DMS79 treated with DMSO at 0.1 percent for 48 hours (cell line): ENCODE results near the gene SCGB2B2.
"Not testable (repeated sequence)": the region's sequence is repeated elsewhere in the genome, so short reads cannot be mapped to it uniquely, and the experiment has no call there.

ENCODE experiments used
- DNase-seq: peaks from one replicate; lab custom pipeline; 2025; lab: John Stamatoyannopoulos, UW

The SCGB2B2 gene, protein sequence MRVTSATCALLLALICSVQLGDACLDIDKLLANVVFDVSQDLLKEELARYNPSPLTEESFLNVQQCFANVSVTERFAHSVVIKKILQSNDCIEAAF

DNA sequence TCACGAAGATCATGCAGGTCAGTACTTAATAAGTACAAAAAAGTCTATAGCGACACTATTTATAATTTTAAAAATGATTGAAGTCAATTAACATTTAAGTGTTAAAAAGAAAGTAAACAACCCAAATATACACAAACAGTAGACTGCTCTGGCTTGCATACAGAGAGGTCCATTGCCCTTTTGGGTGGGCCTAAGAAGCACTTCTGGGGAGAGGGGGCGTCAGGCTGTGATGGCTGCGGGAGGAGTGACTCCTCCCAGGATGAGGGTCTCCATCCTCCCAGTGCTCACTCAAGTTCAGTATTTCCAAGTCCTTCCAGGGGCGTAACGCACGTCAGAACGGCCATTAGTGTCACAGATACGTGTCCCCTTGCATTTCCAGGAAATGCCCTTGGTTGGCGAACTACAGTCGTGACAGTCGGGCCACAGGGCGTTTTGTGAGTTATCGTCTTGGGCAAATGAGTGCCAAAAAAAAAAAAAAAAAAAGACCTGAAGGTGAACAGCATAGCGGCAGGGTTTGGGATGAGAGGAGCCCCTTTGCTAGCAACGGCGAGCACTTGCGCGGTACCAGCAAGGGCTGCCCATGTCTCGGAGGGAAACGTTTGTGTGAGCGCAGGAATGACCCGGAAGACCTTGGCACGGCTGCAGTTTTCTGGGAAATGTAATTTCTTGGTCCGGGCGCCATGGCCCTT is at the start of gene SCGB2B2:
Gene SCGB2B2 (minus strand): TSS at position 463 of the 689 bp plus-strand sequence. CDS start 82,596 bp downstream, outside the sequence.
- peak; percentile 95 for DNase-seq

DNA sequence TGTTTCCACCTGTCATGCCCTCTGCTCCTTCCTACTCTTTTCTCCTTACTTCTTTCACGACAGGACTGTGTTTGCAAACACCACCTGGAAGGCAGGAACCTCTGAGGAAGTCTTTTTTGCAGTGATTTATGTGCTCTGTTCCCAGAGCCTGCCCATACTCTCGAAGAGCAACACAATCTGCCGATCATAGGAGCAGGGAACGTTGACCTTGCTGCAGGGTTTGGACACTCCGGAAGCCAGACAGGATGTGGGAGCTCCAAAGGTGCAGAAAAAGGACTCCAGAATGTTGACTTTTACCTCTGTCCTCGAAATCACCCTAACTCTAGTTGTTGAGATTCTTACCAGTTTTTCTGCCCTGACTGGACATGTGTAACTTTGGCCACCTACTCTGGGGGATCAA is 48.4 kb upstream of the SCGB2B2 start:
- DNase-seq: no peak

DNA sequence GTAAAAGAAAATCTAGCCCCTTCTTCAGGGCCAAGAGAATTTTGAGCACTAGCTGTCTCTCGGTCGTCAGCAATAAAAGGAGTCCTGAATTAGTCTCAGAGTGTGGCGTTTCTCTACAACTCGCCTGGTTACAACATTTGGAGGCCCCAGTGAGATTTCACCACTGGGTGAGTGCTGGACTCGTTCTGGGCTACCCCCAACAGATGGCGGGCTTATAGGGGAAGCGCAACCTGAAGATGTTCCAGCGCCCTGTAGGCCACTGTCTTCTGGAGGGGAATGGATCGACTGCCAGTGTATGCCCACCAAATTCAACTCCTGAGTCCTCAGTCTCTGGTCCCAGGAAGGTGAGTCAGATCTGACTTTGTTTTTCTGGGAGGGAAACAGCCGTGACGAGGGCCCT is 45.4 kb upstream of the SCGB2B2 start:
- DNase-seq: no peak

DNA sequence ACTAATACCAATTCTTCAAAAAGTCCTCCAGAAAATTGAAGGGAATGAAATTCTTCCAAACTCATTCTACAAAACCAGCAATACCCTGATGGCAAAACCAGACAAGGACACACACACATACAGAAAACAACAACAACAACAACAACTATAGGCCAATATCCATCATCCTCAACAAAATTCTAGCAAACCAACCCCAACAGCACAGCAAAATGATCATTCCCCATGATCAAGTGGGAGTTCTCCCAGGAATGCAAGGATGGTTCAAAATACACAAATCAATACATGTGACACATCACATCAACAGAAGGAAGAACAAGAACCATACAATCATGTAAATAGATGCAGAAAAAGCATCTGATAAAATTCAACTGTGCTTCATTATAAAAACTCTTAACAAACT is 38.4 kb upstream of the SCGB2B2 start:
- DNase-seq: no peak

DNA sequence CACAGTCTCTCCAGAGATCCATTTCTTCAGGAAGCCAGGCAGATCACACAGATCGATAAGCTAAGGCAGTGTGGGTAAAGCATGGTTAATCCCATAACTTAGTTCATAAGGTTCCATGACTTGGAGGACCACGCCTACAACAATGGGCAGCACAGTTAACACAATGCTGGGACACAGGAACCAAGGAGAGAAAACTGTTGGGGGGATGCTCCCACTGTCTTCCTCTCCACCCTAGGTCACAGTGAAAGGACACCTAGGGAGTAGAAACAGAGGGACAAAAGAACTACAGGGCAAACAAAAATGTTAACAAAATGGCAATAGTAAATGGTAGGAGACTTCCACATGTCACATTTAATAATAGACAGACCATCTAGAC is 36.3 kb upstream of the SCGB2B2 start:
- no peak for DNase-seq

DNA sequence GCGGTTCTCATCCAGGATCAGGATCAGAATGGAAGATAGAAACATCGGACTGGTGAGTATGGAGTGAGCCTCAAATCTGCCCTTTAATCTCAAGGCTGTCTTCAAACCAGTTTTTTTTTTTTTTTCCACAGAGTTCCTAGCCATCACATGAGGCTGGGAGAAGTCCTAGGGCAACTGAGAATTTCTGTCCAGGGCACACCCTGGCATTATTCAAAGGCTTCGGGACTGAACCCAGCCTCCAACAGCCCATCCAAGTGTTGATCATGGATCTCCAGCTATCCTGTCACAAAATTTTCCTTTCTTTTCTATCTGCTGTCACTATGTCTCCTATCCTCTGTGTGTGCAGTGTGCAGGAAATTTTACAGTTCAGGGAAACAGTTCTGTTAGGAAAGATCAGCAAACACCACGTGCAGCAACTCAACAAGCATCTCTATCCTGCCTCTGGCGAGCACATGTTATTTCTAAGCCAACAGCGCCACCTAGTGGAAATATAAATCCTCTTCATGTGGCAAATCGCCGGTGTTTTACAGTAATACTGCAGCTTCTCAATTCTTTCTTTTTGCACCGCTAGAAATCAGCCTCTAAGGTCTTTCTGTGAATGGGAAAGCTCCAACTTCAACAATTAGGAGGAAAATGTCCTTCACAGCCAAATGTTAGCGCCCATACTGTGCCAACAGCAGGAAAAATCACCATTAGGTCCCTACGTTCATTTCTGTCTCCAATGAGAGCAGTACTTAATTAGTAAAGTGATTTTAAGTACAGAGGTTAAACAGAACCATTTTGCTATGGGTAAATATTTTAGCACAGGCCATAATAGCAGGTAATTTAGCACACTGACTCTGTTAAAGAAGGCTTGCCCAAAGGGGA is 35.7 kb upstream of the SCGB2B2 start:
- peak; percentile 68 for DNase-seq

DNA sequence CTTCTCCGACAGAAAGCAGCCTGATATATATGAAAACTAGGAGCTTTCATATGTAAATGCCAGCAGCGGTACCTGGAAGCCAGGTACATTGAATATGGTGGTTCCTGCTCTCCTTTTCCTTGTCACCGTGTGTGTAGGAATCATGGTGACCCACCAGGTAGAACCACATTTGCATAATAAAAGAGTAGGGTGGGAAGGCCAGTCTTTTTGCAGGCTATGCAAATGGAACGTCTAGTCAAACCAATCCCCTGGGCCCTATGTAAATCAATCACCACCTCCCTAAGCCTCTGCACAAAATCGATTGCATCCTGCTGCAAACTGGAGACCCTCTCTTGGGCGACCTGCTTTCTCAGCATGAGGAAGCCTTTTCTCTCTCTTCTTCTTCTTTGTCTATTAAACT is 34.9 kb upstream of the SCGB2B2 start:
- DNase-seq: no peak

DNA sequence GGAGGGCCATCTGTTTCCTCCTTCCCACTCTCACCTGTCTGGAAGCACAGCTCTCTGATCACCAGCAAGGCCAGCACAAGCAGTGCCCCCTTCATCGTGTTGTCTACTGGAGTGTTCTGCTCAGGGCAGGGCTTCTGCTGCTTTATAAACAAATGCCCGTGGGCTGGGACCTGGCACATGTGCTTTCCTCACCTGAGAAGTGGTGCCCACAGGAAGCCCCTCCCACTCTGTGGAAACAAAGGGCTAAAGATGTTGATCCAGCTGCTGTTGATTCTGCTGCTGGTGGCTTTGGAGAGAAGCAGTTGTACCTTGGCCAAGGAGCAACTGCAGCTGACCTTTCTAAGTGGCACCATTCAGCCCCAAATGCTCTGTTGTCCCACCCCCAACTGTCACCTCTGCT is 30.7 kb upstream of the SCGB2B2 start:
- DNase-seq: no peak

DNA sequence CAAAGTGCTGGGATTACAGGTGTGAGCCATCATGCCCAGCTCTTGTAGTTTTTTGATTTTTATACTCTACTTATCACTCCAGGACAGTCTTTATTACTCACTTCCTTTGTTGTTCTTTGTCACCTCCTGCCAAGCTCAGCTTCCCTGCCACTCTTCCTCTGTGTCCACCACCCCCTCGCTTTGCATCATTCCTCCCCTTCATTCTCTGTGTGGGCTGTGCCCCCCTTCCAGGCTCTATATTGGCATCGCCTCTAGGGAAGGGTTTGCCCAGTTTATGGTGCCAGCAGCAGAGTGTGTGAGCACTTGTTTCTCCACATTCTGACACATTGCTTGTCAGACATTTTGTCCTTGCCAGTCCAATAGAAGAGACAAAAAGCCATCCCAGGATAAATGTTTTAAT is 15.6 kb upstream of the SCGB2B2 start:
- no peak for DNase-seq

DNA sequence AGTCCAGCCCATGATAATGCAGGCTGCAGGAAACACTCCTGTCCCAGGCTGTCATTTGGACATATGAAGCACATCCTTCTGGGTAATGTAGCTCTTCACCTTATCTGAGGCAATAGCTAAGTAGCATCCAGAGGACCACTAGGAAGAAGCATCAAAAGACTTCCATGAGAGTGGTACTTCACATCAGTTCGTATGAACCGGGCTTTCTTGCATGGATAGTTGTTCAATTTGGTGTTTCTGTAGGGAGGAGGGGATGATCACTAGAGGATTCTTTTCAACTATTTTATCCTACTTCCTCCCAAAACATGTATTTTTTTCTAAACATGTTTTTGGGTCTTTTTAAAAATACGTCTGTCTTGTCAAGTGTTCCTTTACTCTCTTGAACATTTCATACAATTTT is 13.4 kb upstream of the SCGB2B2 start:
- no peak for DNase-seq

DNA sequence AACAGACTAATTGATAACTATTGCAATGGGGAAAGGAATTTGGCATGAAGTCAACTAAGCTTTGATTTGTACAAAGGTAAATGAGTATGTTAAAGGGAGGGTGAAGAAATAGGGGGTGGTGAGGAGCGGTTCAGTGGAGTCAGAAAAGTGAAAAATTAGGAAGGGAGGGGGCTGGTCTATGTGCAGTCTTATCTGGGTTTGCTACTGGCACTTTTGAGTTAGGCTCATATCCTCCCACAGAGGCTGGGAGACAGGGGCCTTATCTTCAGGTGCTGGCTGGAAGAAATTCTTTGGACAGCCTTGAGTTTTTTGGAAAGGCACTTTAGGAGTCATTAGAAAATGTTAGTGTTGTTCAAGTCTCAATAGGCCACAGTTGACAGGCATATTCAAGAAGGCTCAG is 11.6 kb upstream of the SCGB2B2 start:
- DNase-seq: no peak

DNA sequence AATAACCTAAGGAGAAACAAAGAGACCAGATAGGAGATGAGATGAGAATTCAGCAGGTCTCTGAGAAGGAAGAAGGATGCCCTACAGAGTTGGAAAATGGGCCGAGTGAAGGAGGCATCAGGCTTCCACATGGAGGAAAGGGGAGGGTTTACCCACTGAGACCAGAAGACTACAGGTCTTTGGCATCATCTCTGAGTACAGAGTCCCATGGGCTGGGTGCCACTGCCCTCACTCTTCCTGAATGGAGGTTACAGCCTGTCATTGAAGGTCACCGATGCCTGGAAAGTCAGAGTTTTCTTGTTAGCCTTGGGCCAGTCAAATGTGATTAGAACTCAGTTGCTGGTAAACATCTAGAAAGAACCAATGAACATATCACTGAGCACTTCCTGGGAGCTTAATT is 10.4 kb upstream of the SCGB2B2 start:
- DNase-seq: no peak

DNA sequence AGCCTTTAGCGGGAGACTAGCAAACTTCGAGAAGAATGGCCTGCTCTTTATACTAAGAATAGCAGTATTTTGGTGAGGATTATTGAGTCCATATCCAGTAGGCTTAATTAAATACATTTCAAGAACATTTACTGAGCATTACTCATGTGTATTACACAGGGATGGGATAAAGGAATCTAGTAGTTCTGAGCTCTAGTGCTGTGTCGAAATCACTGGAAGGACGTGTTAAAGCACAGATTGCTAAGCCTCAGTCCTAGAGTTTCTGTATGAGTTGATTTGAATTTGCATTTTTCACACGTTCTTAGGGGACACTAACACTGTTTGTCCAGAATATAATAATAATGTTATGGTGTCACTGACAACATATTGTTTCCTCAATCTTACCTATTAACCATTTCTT is 9.5 kb upstream of the SCGB2B2 start:
- DNase-seq: no peak

DNA sequence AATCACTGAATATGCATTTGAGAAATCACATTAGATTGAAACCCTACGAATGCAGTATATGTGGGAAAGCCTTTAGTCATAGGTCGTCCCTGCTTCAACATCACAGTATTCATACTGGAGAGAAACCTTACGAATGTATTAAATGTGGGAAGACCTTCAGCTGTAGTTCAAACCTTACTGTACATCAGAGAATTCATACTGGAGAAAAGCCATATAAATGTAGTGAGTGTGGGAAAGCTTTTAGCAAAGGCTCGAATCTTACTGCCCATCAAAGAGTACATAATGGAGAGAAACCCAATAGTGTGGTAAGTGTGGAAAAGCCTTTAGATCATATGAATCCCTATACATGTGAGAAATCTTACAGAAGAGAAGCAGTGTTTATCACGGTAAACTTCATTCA is 8.3 kb upstream of the SCGB2B2 start:
- DNase-seq: not testable (repeated sequence)

DNA sequence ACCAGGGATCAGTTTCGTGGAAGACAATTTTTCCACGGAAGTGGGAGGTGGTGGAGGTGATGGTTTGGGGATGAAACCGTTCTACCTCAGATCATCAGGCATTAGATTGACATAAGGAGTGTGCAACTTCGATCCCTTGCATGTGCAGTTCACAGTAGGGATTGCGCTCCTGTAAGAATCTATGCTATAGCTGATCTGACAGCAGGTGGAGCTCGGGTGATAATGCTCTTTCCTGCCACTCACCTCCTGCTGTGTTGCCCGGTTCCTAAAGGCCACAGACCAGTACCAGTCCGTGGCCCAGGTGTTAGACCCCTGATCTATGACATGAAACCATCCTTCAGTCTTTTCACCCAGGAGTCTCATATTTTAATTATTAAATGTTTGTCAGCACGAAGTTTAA is 4.5 kb upstream of the SCGB2B2 start:
- DNase-seq: no peak

DNA sequence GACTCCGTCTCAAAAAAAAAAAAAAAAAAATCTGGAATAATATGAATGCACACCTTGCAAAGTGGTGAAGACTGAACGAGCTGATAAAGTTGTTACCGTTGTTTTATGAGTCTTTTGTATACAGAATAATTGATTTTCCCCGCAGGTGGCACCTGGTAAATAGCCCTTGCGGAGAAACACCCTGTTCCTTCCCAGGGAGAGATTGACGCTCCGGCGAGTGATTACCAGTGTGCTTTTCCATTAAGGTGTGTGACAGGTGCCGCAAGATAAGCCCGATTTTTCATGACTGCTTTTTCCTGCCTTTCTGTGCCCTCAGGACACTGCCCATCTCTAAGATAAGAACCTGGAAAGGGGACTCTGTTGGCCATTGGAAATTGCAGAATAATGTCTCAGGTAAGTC is 1.5 kb upstream of the SCGB2B2 start:
- DNase-seq: no peak

DNA sequence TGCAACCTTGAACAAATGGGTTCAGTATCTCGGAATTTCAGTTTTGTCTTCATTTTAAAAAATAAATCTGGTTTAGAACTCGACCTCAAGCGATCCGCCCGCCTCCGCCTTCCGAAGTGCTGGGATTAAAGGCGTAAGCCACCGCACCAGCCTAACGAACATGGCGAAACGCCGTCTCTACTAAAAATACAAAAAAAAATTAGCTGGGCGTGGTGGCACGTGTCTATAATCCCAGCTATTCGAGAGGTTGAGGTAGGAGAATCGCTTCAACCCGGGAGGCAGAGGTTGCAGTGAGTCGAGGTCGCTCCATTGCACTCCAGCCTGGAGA is 1.1 kb upstream of the SCGB2B2 start:
- peak; percentile 59 for DNase-seq

DNA sequence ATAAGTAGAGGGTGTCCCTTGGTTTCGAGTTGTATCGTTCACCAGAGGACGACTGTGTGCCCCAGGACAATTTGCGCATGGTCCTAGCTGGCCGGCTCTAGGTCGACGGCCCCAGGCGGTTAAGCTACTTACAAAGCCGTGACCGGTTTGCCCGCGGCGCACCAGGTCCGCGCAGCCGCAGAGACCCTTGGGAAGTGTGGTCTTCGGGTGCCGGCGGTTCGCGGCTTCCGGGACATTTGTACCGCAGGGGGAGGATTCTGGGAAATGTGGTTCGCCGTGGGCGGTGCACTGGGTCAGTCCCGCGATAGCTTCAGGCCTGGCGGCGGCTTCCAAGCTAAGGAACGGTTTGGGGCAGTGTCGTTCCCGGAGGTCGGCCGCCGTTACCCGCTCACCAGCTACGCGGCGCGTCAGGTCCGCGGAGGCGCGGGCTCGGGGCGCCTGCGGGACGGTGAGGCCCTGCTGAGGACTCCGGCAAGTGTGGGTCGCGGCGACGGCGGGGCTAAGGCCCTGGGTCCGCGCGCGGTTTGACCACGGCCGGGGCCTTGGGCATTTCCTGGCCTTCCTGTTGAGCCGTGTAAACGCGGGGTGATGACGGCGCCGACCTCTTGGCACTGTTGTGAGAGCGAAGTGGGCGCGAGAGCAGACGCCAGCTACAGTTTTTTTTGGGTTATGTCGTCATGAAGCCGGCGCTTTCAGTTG is 576 bp upstream of the SCGB2B2 start, which contains the start of gene ZNF302:
Gene ZNF302 (plus strand): TSS at position 293 of the 699 bp plus-strand sequence. CDS start 1,127 bp downstream, outside the sequence.
- DNase-seq: peak; percentile 95

DNA sequence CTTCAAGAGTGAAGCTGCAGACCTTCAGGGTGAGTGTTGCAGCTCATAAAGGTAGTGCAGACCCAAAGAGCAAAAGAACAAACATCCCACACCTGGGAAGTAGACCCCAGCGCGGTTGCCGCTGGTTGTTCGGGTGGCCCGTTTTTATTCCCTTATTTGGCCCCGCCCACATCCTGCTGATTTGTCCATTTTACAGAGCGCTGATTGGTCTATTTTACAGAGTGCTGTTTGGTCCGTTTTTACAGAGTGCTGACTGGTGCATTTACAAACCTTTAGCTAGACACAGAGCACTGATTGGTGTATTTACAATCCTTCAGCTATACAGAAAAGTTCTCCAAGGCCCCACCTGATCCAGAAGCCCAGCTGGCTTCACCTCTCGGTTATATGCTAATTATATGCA is 1.0 kb downstream of the SCGB2B2 start:
- DNase-seq: no peak

DNA sequence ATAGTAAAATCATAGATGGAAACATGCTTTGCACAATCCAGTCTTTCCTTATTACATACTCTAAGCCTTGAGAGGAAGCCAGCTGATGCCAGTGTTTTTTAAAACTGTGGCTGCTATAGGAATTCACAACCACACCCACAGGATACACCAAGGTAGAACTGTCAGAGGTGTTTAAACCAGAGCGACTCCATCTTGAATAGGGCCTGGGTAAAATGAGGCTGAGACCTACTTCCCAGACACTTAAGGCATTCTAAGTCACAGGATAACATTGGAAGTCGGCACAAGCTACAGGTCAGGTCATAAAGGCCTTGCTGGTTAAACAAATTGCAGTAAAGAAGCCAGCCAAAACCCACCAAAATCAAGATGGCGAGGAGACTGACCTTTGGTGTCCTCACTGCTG is 1.7 kb downstream of the SCGB2B2 start:
- no peak for DNase-seq

DNA sequence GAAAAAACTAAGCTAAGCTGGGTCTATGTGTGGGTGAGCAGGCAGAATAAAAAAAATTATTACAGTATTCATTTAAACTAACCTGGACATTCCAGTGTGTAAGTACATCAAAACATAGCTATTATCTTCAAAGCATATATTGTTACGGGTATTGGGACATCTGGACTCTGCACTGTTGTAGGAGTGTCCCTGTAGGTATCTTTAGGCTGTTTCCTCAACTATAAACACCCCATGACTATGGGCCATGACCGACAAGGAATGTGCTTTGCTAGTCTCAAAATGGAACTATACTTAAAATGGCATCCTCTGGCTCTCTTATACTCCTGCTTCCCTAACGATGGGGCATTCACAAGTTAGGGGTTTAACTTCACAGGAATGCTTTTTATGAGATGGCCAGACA is 3.4 kb downstream of the SCGB2B2 start:
- DNase-seq: no peak

DNA sequence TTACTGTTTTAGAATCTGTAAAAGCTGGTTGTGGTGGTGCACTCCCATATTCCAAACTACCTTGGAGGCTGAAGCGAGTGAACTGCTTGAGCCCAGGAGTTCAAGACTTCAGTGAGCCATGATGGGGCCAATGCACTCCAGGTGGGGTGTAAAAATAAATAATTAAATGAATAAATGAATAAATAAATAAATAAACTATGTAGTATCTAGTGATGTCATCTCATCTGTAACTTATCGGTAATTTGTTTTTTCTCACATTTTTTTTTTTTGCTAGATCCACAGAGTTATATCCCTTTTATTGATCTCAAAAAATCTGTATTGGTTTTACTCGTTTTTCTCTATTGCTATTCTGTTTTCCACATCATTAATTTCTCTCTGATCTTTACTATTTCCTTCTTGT is 5.0 kb downstream of the SCGB2B2 start:
- DNase-seq: no peak

DNA sequence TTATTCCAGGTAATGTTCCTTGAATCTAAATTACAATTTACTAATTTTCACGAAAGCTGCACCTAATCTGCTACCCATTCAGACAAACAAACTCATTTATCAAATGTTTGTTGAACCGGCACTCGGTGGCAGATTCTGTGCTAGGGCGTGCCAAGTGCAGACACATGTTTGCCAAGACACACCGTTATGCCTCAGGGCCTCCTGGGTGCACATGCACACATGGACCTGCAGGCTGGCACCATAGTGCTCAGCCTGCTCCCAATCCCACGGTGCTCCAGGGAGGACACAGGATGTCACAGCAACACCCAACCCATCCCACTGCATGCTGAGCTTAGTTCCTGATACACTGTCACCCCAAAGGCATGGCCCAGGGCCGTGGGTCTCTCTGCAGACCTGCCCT is 7.7 kb downstream of the SCGB2B2 start:
- DNase-seq: no peak
